SK-N-SH (cell line): ENCODE data around the gene TBXT.

Experiments
- CTCF ChIP-seq: fragments of 200-600 bp; sonication (generic); IDR thresholded peaks from 2 replicates; pipeline ENCODE4 v1.6.1; 2017; ENCODE audit warnings: antibody characterized with exemption, mild to moderate bottlenecking, moderate library complexity
- EP300 ChIP-seq, 2 experiments: IDR thresholded peaks; 2 replicates each; pipeline versions ENCODE4 v1.4.0 to v1.6.1; 2012; ENCODE audit warnings: borderline replicate concordance in 1 of 2, low read depth in 1 of 2, low read length in 1 of 2
- FOXJ3 ChIP-seq: sonication (generic); formaldehyde crosslinking; IDR thresholded peaks from 2 replicates; pipeline ENCODE4 v1.5.1; 2020; ENCODE audit warnings: mild to moderate bottlenecking, missing genetic modification reagents
- GABPA ChIP-seq: IDR thresholded peaks from 2 replicates; pipeline ENCODE4 v1.4.0; 2012; ENCODE audit warnings: low read depth, mild to moderate bottlenecking
- PBX3 ChIP-seq: IDR thresholded peaks from 2 replicates; pipeline ENCODE4; 2012
- TAF1 ChIP-seq: IDR thresholded peaks from 2 replicates; pipeline ENCODE4 v1.6.1; 2012; ENCODE audit warnings: low read depth, mild to moderate bottlenecking, low read length, moderate library complexity, borderline replicate concordance
- TCF12 ChIP-seq: IDR thresholded peaks from 2 replicates; pipeline ENCODE4 v1.4.0; 2012
- USF1 ChIP-seq: IDR thresholded peaks from 2 replicates; pipeline ENCODE4 v1.4.0; 2012; ENCODE audit warnings: low read depth, borderline replicate concordance

- TF ChIP-seq CTCF (no peak), TCF12 (no peak), PBX3 (no peak), FOXJ3 (no peak), USF1 (no peak), TAF1 (no peak), GABPA (no peak), EP300 (IDR thresholded peaks at IDR 0.05; ENCODE audit: borderline replicate concordance in 1 of 2, low read depth in 1 of 2, low read length in 1 of 2) (no peak)
Observed at GRCh38 chr6:166204852-166205650, 37.4 kb upstream of the TBXT start.
